Smooth muscle cell (in vitro differentiated cells): ENCODE results near the gene DCDC1. TPM values are rescaled to one million over a fixed set of nuclear protein-coding genes. Genes with fewer than 3 reads are reported as not detected.
A peak's percentile ranks its signal among the peaks of the same experiment; 100 is the strongest.

ENCODE experiments used
- DNase-seq: peaks from one replicate; lab custom pipeline; 2025; ENCODE audit not compliant: unreplicated experiment; lab: John Stamatoyannopoulos, UW
- H2AFZ ChIP-seq: fragments of 200-600 bp; sonication (generic); 2 replicates; pipeline ENCODE4 v1.6.0; 2016; ENCODE audit warnings: antibody characterized with exemption, low read depth, mild to moderate bottlenecking
- H3F3A ChIP-seq: fragments of 200-600 bp; sonication (generic); 2 replicates; pipeline ENCODE4 v1.6.0; 2017; ENCODE audit warnings: antibody characterized with exemption, low read depth
- H3K27ac ChIP-seq: fragments of 200-600 bp; sonication (generic); 2 replicates; pipeline ENCODE4 v1.5.1; 2016; ENCODE audit warnings: low read depth, mild to moderate bottlenecking
- H3K27me3 ChIP-seq: fragments of 200-600 bp; sonication (generic); 2 replicates; pipeline ENCODE4 v1.6.1; 2016; ENCODE audit warnings: low read depth, mild to moderate bottlenecking
- H3K36me3 ChIP-seq: fragments of 200-600 bp; sonication (generic); 2 replicates; pipeline ENCODE4 v1.5.1; 2016; ENCODE audit warnings: low read depth
- H3K4me1 ChIP-seq: fragments of 200-600 bp; sonication (generic); 2 replicates; pipeline ENCODE4 v1.5.1; 2016; ENCODE audit warnings: low read depth
- H3K4me2 ChIP-seq: fragments of 200-600 bp; sonication (generic); 2 replicates; pipeline ENCODE4 v1.6.0; 2016; ENCODE audit warnings: mild to moderate bottlenecking
- H3K4me3 ChIP-seq: fragments of 200-600 bp; sonication (generic); 2 replicates; pipeline ENCODE4 v1.5.1; 2016; ENCODE audit warnings: mild to moderate bottlenecking
- H3K79me2 ChIP-seq: fragments of 200-600 bp; sonication (generic); 2 replicates; pipeline ENCODE4 v1.6.0; 2016; ENCODE audit warnings: low read depth, mild to moderate bottlenecking
- H3K9ac ChIP-seq: fragments of 200-600 bp; sonication (generic); 2 replicates; pipeline ENCODE4 v1.6.0; 2016; ENCODE audit warnings: low read depth
- H3K9me3 ChIP-seq: fragments of 200-600 bp; sonication (generic); replicated peaks from 2 replicates; pipeline ENCODE4 v1.5.1; 2016; ENCODE audit warnings: low read depth
- H4K20me1 ChIP-seq: fragments of 200-600 bp; sonication (generic); 2 replicates; pipeline ENCODE4 v1.6.0; 2016; ENCODE audit warnings: low read depth
- CTCF ChIP-seq: fragments of 200-600 bp; sonication (generic); IDR thresholded peaks from 2 replicates; pipeline ENCODE4 v1.5.1; 2017; ENCODE audit warnings: borderline replicate concordance, mild to moderate bottlenecking, antibody characterized with exemption; ENCODE audit not compliant: insufficient read depth, poor library complexity, severe bottlenecking
- WGBS: methylation state at CpG from one replicate; pipeline ENCODE4 v1.1.7; 2016; ENCODE audit warnings: low lambda C conversion rate; 5-methylcytosine and 5-hydroxymethylcytosine counted together
- polyA plus RNA-seq: library from polyadenylated mRNA; unstranded; fragments of >200 nt; fragmentation: Nextera tagmentation; extraction: Ambion mirVana; gene quantifications from 2 replicates; pipeline ENCODE4 v1.2.1, GENCODE V29; 2016
- total RNA-seq: library from RNA; depleted of rRNA; stranded (reverse); fragments of >200 nt; gene quantifications from 2 replicates; pipeline ENCODE4 v1.2.3, GENCODE V29; 2014

The DCDC1 gene
- total and polyA plus RNA-seq, 2 experiments from 2014 or later = 0.39 to 0.45 TPM

- no peak for DNase-seq
- Histone ChIP-seq H3K4me1 (peaks cover 66% of the 10 kb centered on the region), H3K9ac (no peak overlapping the region), H2AFZ (no peak overlapping the region), H3K79me2 (no peaks in the 10 kb centered on the region), H4K20me1 (no peaks in the 10 kb centered on the region), H3K9me3 (no peaks in the 10 kb centered on the region), H3K4me3 (no peak overlapping the region), H3F3A (no peaks in the 10 kb centered on the region), H3K4me2 (no peak overlapping the region), H3K27ac (no peak overlapping the region), H3K27me3 (no peaks in the 10 kb centered on the region), H3K36me3 (no peaks in the 10 kb centered on the region)
- peak; percentile 59 for TF ChIP-seq CTCF
- whole genome bisulfite sequencing = 19% methylated on average over 5 of the region's 5 CpGs
Observed at GRCh38 chr11:31240340-31240904, 129.1 kb downstream of the DCDC1 start.

- TF ChIP-seq CTCF = no peak
- H3K27ac ChIP-seq = no peak overlapping the region
- H3K4me1 ChIP-seq = peaks cover 53% of the 10 kb centered on the region
- H3K36me3 ChIP-seq = no peaks in the 10 kb centered on the region
- H4K20me1 ChIP-seq = no peaks in the 10 kb centered on the region
- H3K27me3 ChIP-seq = no peaks in the 10 kb centered on the region
- H3K4me2 ChIP-seq = no peak overlapping the region
- no peaks in the 10 kb centered on the region for H3K79me2 ChIP-seq
- 29% methylated on average over 8 of the region's 8 CpGs for WGBS
- no peaks in the 10 kb centered on the region for H3F3A ChIP-seq
- H3K9me3 ChIP-seq = no peaks in the 10 kb centered on the region
- H3K4me3 ChIP-seq = no peak overlapping the region
- H2AFZ ChIP-seq = peak overlapping the region; percentile 17
- no peak overlapping the region for H3K9ac ChIP-seq
- DNase-seq = no peak
Observed at GRCh38 chr11:31237819-31238760, 131.4 kb downstream of the DCDC1 start.

- 52% methylated on average over 1 of the region's 1 CpG for WGBS
- no peak for DNase-seq
- Histone ChIP-seq H3K9me3 (no peaks in the 10 kb centered on the region), H3F3A (no peaks in the 10 kb centered on the region), H3K36me3 (no peaks in the 10 kb centered on the region), H3K4me1 (peaks cover 38% of the 10 kb centered on the region), H3K79me2 (no peaks in the 10 kb centered on the region), H3K9ac (no peak overlapping the region), H2AFZ (no peak overlapping the region), H3K27ac (no peak overlapping the region), H3K4me2 (no peak overlapping the region), H3K4me3 (no peak overlapping the region), H4K20me1 (no peaks in the 10 kb centered on the region), H3K27me3 (no peaks in the 10 kb centered on the region)
- TF ChIP-seq CTCF = peak; percentile 22
Observed at GRCh38 chr11:31236143-31236542, 133.4 kb downstream of the DCDC1 start.
